Measurements from ENCODE around the gene CATSPERZ. TPM values are rescaled to one million over a fixed set of nuclear protein-coding genes. Genes with fewer than 3 reads are reported as not detected.
"Not testable (repeated sequence)": the region's sequence is repeated elsewhere in the genome, so short reads cannot be mapped to it uniquely, and the experiment has no call there.

CATSPERZ gene
- total RNA-seq, 1 donor from 2014 or later: not detected

DNA sequence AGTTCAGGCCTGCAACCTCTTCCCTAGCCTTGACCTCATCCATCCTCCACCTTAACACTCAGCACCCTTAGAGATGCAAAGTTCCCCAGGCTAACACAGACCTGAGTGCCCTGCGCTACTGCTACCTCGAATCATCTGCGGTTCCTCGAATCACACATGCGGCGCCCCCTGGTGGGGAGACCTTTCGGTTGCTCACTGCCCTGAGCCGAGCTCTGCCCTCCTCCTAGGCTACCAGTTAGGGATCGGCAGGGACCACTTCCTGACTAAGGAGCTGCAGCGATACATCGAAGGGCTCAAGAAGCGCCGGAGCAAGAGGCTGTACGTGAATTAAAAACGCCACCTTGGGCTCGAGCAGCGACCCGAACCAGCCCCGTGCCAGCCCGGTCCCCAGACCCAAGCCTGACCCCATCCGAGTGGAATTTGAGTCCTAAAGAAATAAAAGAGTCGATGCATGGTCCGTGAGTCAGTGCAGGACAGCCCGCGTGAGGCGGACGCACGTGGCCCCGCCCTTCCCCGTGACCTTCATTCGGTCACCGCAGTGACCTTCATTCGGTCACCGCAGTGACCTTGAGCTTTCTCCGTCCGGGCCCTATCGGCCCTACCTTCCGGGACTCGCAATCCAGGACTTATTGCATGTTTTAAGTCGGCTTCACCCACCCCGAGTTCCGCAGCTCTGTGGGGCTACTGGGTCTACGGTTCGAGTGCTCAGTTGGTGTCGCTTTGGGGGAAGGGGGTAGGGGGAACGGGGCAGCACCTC, 4.3 kb downstream of the CATSPERZ start:
- DNase-seq: peak; percentile 95

- peak; percentile 98 for DNase-seq
Observed at GRCh38 chr11:64305075-64305690, 5.0 kb downstream of the CATSPERZ start, which contains the start of gene ESRRA. TSS of gene ESRRA (plus strand) at chr11:64305524. CDS start at chr11:64307180, 1,656 bp downstream.

DNA sequence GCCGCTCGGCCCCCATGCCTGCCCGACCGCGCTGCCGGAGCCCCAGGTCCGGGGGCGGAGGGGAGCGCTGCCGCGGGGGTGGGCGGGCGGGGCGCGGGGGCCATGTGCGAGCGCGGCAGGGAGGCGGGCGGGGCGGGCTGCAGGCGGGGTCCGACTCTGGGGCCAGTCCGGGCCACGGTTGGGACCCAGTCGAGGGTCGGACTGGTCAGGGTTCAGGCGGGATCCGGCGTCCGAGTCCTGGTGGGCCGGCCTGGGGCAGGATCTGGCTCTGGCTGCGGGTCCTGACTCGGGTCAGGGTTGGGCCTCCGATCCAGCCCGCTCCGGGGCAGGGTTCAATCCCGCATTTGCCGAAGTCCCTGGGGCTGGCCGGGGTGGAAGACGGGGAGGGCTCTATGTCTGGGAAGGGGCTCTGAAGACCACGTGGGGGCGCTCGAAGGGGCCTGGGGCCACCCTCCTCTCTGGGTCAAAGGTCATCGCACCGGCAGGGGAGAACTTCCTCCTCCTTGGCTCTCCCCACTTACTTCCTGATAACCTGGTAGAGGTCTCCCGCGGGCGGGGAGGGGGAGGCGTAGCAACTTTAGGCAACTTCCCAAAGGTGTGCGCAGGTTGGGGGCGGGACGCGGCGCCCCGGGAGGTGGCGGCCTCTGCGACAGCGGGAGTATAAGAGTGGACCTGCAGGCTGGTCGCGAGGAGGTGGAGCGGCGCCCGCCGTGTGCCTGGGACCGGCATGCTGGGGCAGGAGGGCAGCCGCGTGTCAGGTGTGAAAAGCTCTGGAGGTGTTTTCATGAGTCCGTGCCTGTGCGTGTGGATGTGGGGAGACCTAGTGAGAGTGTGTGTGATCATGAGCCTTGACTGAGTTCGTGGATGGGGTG, 5.8 kb downstream of the CATSPERZ start:
- DNase-seq: peak; percentile 57

DNA sequence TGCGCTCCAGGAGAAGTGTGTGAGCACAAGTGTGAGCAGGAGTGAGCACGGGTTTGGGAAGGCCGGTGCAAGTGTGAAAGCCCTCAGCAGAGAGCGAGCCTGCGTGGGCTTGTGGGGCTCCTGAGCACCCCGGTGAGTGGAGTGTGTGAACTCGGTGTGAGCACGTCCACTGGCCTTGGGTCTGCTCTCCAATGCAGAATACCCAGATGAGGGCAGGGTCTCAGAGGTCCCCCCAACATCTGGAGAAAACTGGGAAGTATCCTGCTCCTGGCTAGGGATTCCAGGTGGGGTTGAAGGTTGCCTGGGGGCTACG, 6.4 kb downstream of the CATSPERZ start:
- DNase-seq: no peak

GRCh38 chr11:64306876-64307622, 6.9 kb downstream of the CATSPERZ start:
- DNase-seq: no peak

- not testable (repeated sequence) for DNase-seq
Observed at GRCh38 chr11:64307795-64308194, 7.6 kb downstream of the CATSPERZ start.

DNA sequence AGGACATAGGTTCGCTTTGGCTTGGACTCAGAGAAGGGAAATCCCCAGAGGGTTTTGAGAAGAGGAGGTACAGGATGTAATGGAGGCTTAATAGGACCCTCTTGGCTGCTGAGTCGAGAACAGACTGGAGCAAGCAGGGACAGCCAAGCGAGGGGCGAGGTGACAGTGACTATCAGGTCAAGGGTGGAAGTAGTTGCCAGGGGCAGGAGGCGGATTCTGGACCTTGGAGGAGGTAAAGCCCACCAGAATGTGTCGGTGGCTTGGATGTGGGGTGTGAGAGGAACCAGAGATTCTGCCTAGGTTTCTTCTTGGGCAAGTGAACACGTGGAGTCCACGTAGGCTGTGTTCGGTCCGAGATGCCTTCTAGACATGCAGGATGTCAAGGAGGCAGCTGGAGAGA, 12.8 kb downstream of the CATSPERZ start:
- DNase-seq: no peak

- DNase-seq: no peak
Observed at GRCh38 chr11:64313491-64314145, 13.5 kb downstream of the CATSPERZ start.

GRCh38 chr11:64314146-64314804, 14.1 kb downstream of the CATSPERZ start:
- DNase-seq: no peak

DNA sequence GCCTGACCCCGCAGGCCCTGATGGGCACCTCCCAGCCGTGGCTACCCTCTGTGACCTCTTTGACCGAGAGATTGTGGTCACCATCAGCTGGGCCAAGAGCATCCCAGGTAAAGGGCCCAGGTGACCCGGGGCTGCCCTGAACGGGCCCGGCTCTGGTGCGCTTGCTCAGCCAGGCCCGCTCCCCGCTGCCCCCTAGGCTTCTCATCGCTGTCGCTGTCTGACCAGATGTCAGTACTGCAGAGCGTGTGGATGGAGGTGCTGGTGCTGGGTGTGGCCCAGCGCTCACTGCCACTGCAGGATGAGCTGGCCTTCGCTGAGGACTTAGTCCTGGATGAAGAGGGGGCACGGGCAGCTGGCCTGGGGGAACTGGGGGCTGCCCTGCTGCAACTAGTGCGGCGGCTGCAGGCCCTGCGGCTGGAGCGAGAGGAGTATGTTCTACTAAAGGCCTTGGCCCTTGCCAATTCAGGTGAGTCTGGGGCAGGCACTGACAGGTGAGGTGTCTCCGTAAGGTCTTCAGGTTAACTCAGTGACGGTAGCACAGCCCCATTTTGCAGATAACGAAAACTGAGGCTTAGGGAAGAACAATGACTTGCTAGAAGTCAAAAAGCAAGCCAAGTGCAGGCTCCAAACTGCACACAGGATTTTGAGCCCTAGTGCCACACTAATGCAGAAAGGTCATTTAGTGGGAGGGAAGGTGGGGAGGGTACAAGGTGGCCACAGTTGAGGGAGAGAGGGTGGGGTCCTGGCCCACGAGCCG, 14.8 kb downstream of the CATSPERZ start:
- no peak for DNase-seq

- DNase-seq: not testable (repeated sequence)
Observed at GRCh38 chr11:64315667-64316526, 15.7 kb downstream of the CATSPERZ start.

DNA sequence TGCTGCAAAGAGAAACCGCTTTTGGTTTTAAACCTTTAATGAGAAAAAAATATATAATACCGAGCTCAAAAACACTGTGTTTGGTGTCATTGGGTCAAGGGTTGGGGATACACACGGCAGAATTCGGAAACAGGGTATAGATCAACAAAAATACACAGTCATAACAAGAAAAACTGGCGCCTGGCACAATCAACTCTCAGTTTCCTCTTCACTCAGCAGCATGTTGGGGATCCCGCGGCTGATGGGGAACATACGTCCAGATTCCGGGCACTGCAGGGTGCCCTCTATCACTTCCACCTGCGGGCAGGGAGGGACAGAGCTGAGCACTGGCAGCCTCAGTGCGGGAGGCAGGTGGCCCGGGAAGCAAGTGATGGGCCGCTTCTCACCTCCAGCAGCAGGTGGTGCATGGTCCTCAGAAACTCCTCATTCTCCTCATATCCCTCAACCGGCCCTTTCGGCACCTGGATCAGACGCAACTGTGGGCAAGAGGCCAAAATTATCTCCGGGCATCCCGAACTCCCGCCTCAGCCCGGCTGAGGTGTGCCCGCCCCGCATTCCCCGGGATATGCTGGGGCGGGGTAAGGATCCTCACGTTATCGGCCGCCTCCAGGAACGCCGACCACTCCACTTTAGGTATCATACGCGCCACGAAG, 16.6 kb downstream of the CATSPERZ start:
- peak; percentile 50 for DNase-seq

DNA sequence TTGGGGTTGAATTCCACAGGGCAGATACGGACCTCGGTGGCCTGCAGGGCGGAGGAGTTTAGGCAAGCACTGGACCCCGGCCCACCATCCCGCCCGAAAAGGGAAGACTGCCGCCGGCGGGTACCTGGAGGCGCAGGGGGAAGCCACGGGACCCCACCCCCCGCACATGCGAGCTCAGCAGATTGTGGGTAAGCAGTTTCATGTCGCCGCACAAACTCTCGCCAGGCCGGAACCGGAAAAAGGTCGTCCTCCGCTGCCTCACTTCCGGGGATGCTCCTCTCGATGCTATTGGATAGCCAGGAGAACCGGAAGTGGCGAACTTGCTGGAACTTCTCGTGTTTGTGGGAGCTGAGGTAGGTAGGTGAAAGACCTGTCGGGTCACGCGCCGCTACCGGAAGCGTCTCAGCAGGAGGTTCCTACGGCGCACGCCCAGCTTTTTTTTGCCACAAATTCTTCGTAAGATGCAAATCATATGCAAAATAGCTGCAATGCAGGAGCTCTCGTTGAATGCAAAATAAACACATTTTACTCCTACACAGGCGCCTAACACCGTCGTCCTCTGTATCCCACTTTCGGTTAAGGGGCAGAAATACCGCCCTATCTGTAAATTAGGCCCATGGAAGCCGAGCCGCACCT, 17.3 kb downstream of the CATSPERZ start, which contains the start of gene TRMT112:
Gene TRMT112 (minus strand): TSS at position 235 of the 636 bp plus-strand sequence. CDS start 33 bp downstream, at position 202.
- DNase-seq: peak; percentile 98

DNA sequence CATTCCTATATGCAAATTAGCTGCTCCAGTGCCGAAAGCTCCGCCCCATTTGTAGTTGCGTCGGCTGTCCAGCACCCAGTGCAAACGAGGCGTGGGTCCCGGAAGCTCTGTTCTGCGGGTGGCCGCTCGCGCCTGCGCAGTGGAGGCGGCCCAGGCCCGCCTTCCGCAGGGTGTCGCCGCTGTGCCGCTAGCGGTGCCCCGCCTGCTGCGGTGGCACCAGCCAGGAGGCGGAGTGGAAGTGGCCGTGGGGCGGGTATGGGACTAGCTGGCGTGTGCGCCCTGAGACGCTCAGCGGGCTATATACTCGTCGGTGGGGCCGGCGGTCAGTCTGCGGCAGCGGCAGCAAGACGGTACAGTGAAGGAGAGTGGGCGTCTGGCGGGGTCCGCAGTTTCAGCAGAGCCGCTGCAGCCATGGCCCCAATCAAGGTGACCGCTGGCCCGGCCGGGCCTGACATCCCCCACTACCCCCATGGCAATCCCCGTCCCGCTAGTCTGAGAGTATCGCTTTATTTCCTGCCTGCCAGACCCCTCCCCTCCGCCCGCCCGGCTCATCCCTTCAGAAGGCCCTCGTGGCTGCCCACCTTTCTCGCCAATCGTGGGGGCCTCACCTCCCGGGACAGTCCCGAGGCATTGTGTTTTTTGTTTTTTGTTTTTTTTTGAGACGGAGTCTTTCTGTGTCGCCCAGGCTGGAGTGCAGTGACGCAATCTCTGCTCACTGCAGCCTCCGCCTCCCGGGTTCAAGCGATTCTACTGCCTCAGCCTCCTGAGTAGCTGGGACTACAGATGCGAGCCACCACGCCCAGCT, 18.0 kb downstream of the CATSPERZ start, which contains the start of gene PRDX5:
Gene PRDX5 (plus strand): TSS at position 161 of the 805 bp plus-strand sequence. CDS start 95 bp downstream, at position 256.
- DNase-seq: peak; percentile 96

DNA sequence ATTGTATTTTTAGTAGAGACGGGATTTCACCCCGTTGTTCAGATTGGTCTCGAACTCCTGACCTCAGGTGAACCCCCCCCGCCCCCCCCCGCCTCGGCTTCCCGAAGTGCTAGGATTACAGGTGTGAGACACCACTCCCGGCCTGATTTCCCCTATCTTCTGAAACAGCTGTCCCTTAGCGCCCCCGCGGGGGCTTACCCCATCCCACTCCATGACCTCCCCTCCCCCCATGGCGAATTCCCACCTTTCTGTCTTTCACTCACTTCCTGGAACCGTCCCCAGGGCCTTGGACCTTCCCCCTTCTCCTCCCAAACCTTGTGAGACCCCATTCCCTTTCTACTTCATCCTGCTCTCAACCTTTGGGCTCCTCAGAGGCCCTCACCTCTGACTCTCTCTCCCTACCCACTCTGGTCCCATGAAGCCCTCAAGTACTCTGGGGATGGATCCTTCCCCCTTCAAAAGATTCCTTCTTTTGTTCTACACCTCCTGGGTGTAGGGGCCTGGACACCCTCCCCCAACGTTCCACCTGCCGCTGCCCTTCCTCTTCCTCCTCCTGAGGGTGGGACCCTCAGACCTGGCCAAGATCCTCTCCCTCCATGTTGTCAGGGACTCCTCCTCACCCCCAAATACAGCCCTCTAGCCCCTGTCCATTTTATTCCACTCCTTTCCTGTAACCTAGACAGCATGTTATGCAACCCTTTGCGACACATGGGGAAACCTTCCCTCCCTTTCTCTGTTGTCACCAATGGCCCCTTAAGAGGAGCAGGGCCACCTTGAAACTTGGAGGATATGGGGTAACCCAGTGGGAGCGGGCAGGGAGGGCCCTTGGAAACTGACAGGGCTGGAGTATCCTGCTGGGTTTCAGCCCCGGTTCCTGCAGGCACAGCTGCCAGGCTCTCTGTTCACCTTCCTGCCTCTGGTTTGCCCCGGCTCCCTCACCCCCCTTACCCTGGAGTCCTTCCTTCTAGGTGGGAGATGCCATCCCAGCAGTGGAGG, 18.9 kb downstream of the CATSPERZ start:
- DNase-seq: no peak

GRCh38 chr11:64320556-64320955, 20.4 kb downstream of the CATSPERZ start:
- DNase-seq: no peak
